HFF-Myc (cell line): ENCODE measurements around the gene NUP62.

ENCODE experiments used
- DNase-seq: peaks from one replicate; pipeline ENCODE4 v3.0.0-alpha.2; 2011; ENCODE audit warnings: low read depth; ENCODE audit errors: extremely low read depth
- H3K4me3 ChIP-seq: replicated peaks from 2 replicates; pipeline ENCODE4 v1.5.1; 2011; ENCODE audit warnings: low read depth, mild to moderate bottlenecking, control low read depth, low read length
- CTCF ChIP-seq: IDR thresholded peaks from 2 replicates; pipeline ENCODE4 v1.5.1; 2012; ENCODE audit warnings: mild to moderate bottlenecking, low read depth, low read length, control low read depth; ENCODE audit errors: missing control alignments

The NUP62 gene

DNA sequence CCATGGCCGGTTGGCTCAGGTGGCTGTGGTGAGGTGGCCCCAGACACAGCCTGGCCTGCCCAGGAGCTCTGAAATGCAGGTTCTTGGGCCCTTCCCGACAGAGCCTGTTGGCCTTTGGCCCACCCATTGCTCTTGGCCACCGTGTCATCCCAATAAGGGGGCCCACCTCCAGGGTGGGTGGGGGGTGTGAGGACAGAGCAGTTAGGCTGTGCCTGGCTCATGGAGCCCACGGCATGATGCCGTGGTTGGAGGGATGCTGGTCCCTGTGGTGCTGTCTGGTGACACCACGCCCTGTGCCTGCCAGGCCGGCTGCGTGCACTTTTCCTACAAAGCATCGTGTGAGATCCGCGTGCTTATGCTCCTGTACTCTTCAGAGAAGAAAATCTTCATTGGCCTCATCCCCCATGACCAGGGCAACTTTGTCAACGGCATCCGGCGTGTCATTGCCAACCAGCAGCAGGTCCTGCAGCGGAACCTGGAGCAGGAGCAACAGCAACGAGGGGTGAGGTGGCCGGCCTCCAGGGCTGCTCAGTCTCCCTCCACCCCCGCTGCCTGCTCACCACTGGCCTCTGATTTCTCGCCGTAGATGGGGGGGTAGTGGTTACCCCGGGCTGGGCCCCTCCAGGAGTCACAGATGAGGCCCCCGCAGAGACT is 69.5 kb downstream of the NUP62 start:
- TF ChIP-seq CTCF: no peak
- DNase-seq: no peak
- no peak overlapping the region for H3K4me3 ChIP-seq

DNA sequence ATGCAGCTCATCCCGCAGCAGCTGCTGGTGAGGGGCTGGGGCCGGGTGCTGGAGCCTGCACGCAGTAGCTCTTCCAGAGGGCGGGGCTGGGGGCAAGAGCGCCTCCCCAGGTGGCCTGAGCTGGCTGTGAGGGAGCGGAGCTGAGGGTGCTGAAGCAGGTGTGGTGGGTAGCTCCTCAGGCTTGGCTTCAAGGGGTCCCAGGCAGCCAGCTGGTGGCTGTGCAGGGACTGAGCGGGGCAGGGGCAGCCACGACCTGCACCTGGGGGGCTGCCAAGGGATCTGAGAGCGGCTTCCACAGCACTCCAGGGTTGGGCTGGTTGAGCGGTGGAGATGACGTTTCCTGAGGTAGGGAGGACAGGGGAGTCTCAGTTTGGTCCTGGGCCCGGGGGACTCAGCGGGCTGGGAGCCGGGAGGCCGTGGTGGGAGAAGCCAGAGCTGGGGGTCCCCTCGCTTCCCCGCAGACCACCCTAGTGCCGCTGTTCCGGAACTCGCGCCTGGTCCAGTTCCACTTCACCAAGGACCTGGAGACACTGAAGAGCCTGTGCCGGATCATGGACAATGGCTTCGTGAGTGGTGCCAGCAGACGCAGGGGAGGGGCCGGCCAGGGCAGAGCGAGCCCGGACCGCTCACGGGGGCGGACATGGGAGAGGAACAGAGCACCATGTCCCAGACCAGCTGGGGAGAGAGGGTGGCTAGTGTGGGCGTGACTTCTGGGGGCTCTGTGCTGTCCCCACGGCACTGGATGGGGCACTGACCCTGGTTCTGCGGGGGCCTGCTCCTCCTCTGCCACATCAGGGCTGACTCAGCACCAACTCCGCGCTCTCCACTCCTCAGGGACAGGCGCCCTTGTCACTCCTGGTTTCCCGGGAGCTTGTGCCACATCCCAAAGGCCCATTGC is 71.0 kb downstream of the NUP62 start:
- no peak overlapping the region for H3K4me3 ChIP-seq
- TF ChIP-seq CTCF: no peak
- DNase-seq: no peak

- TF ChIP-seq CTCF: no peak
- H3K4me3 ChIP-seq: no peak overlapping the region
- no peak for DNase-seq
Measured at GRCh38 chr19:49857838-49858087, 71.5 kb downstream of the NUP62 start.

DNA sequence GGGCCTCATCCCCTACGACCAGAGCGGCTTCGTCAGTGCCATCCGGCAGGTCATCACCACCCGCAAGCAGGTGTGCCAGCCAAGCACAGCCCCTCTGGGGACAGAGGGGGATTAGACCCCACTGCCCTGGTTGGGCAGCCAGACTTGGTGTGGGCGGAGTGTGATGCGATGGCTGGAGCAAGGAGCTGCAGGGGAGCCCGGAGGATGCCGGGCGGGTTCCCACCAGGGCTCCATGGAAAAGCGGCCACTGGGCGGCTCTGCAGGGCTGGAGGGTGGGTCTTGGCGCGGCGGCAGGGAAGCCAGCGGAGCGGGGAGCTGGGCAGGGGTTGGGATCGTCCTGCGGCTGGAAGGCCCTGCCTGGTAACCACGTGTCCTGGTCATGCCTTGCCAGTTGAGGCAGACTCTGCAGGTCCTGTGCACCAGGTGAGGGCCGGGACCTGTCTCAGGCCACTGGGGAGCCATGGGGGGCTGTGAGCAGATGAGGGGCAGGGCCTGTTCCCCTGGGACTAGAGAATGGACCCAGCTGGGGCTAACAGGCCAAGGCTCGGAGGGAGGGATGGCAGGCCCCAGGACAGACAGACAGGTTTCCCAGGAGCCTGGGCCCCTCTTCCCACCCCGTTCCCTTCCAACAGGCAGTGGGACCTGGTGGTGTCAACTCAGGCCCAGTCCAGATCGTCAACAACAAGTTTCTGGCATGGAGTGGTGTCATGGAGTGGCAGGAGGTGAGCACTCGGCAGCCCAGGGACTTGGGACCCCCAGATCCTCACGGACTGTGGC is 72.1 kb downstream of the NUP62 start:
- no peak for TF ChIP-seq CTCF
- no peak for DNase-seq
- no peak overlapping the region for H3K4me3 ChIP-seq
